SK-N-SH (cell line): ENCODE results near the gene RPF1. TPM values are rescaled to one million over a fixed set of nuclear protein-coding genes. Genes with fewer than 3 reads are reported as not detected.

Source experiments
- CTCF ChIA-PET: fragments of 300-600, 350-600 bp; formaldehyde crosslinking; extraction: SDS; loops from one replicate; lab custom pipeline; 2021; lab: Yijun Ruan, JAX
- POLR2A ChIA-PET: fragments of 350-600 bp; sonication (Branson Sonifier 250); formaldehyde crosslinking; extraction: SDS; loops from one replicate; lab custom pipeline; 2020; ENCODE audit warnings: antibody characterized with exemption, inconsistent platforms; lab: Yijun Ruan, JAX
- DNase-seq: peaks from one replicate; pipeline ENCODE4 v3.0.0; 2012
- H2AFZ ChIP-seq: fragments of 200-600 bp; sonication (generic); 2 replicates; pipeline ENCODE4 v1.8.1; 2016; ENCODE audit warnings: antibody characterized with exemption, mild to moderate bottlenecking, low read depth
- H3F3A ChIP-seq: fragments of 200-600 bp; sonication (generic); replicated peaks from 2 replicates; pipeline ENCODE3; 2016; ENCODE audit warnings: antibody characterized with exemption, mild to moderate bottlenecking; ENCODE audit not compliant: insufficient read depth
- H3K27ac ChIP-seq, 2 experiments: fragments of 200-500 bp in 1 of 2; fragments of 200-600 bp in 1 of 2; sonication (Bioruptor generic) in 1 of 2; sonication (generic), shearing (Covaris generic) in 1 of 2; 2 replicates each; pipeline versions ENCODE4 v1.5.1 to v1.6.1; 2014 to 2016; ENCODE audit warnings: low read depth in 2 of 2, inconsistent platforms in 1 of 2, low read length in 1 of 2, mild to moderate bottlenecking in 1 of 2, mixed read lengths in 1 of 2
- H3K27me3 ChIP-seq: fragments of 200-600 bp; sonication (generic), shearing (Covaris generic); 2 replicates; pipeline ENCODE4 v1.6.1; 2016; ENCODE audit warnings: mixed run types; ENCODE audit not compliant: insufficient read depth
- H3K36me3 ChIP-seq, 2 experiments: fragments of 200-500 bp in 1 of 2; fragments of 200-600 bp in 1 of 2; sonication (Bioruptor generic) in 1 of 2; sonication (generic) in 1 of 2; replicated peaks in 1 of 2; 2 replicates each; pipeline versions ENCODE3 to v1.5.1; 2014 to 2016; ENCODE audit warnings: low read length in 1 of 2, mild to moderate bottlenecking in 1 of 2; ENCODE audit not compliant: insufficient read depth in 2 of 2, control insufficient read depth in 1 of 2
- H3K4me1 ChIP-seq, 2 experiments: fragments of 200-500 bp in 1 of 2; fragments of 200-600 bp in 1 of 2; sonication (Bioruptor generic) in 1 of 2; sonication (generic), shearing (Covaris generic) in 1 of 2; 2 replicates each; pipeline versions ENCODE4 v1.5.1 to v1.6.1; 2014 to 2016; ENCODE audit warnings: low read depth in 1 of 2, low read length in 1 of 2, mixed run types in 1 of 2; ENCODE audit not compliant: insufficient read depth in 2 of 2, control insufficient read depth in 1 of 2
- H3K4me2 ChIP-seq: fragments of 200-600 bp; sonication (generic), shearing (Covaris generic); 2 replicates; pipeline ENCODE4 v1.6.1; 2017; ENCODE audit warnings: mixed run types
- H3K4me3 ChIP-seq, 2 experiments: fragments of 200-500 bp in 1 of 2; fragments of 200-600 bp in 1 of 2; sonication (Bioruptor generic) in 1 of 2; sonication (generic), shearing (Covaris generic) in 1 of 2; 2 replicates each; pipeline versions ENCODE4 v1.5.1 to v1.8.1; 2014 to 2016; ENCODE audit warnings: low read depth in 2 of 2, inconsistent platforms in 1 of 2, low read length in 1 of 2, mild to moderate bottlenecking in 1 of 2, mixed read lengths in 1 of 2, moderate library complexity in 1 of 2
- H3K79me2 ChIP-seq: fragments of 200-600 bp; sonication (generic); 2 replicates; pipeline ENCODE4 v1.8.1; 2017; ENCODE audit warnings: mild to moderate bottlenecking; ENCODE audit not compliant: insufficient read depth
- H3K9ac ChIP-seq: fragments of 200-600 bp; sonication (generic); 2 replicates; pipeline ENCODE4 v1.6.1; 2017; ENCODE audit warnings: mixed run types
- H3K9me2 ChIP-seq: fragments of 200-600 bp; sonication (generic); 2 replicates; pipeline ENCODE4 v1.6.1; 2017; ENCODE audit warnings: mixed run types
- H3K9me3 ChIP-seq: fragments of 200-600 bp; sonication (generic); 2 replicates; pipeline ENCODE4 v1.6.1; 2017; ENCODE audit warnings: mixed run types, mild to moderate bottlenecking, moderate library complexity
- H4K20me1 ChIP-seq: fragments of 200-600 bp; sonication (generic); 2 replicates; pipeline ENCODE4 v1.6.1; 2017; ENCODE audit warnings: mild to moderate bottlenecking, mixed run types; ENCODE audit not compliant: insufficient read depth
- RAD21 ChIP-seq: IDR thresholded peaks from 2 replicates; pipeline ENCODE4 v1.6.1; 2012; ENCODE audit warnings: mild to moderate bottlenecking, low read length
- RCOR1 ChIP-seq: fragments of 150-350 bp; IDR thresholded peaks from 2 replicates; pipeline ENCODE4 v1.6.1; 2017; ENCODE audit warnings: antibody characterized with exemption, low read length
- SMC3 ChIP-seq: IDR thresholded peaks from 2 replicates; pipeline ENCODE4 v1.6.1; 2012; ENCODE audit warnings: low read depth, low read length, improper control_type of control experiment
- TCF12 ChIP-seq: IDR thresholded peaks from 2 replicates; pipeline ENCODE4 v1.4.0; 2012
- TEAD4 ChIP-seq: IDR thresholded peaks from 2 replicates; pipeline ENCODE4 v1.4.0; 2012; ENCODE audit warnings: mild to moderate bottlenecking, borderline replicate concordance; ENCODE audit not compliant: insufficient read depth
- WGBS: methylation state at CpG from one replicate; pipeline ENCODE4 v1.1.6; 2017; ENCODE audit warnings: low lambda C conversion rate; 5-methylcytosine and 5-hydroxymethylcytosine counted together
- polyA plus RNA-seq, 3 experiments: library from polyadenylated mRNA; depleted of rRNA; stranded (reverse); fragments of >200 nt; gene quantifications; 2 replicates each; pipeline ENCODE4 v1.2.3, GENCODE V29; 2012

The RPF1 gene
- polyA plus RNA-seq, 1 of the 3 experiments (the other 2 are of a cell fraction), result 22.6 TPM

GRCh38 chr1:84541679-84542078, 62.6 kb downstream of the RPF1 start:
- WGBS, result 92% methylated on average over 4 of the region's 4 CpGs
- H3K27ac ChIP-seq, result no peak overlapping the region
- H3K9me2 ChIP-seq, result no peaks in the 10 kb centered on the region
- H2AFZ ChIP-seq, result no peak overlapping the region
- no peak overlapping the region; a peak in 1 of 4 replicates for H3K4me3 ChIP-seq
- H3K36me3 ChIP-seq, result peaks cover 2 to 19% of the 10 kb centered on the region in 2 experiments
- peak; percentile 18 for DNase-seq
- H4K20me1 ChIP-seq, result no peaks in the 10 kb centered on the region
- CTCF ChIA-PET, result interaction anchor here (1.7 kb wide), 2 partner anchors 22 to 100 kb away, joined by 3 to 4 read pairs; no protein-coding TSS in a partner anchor
- H3K9ac ChIP-seq, result no peak overlapping the region
- POLR2A ChIA-PET, result no interaction called here
- no peaks in the 10 kb centered on the region; a peak in 1 of 4 replicates for H3K4me1 ChIP-seq
- TF ChIP-seq TEAD4, result no peak
- peak; percentile 17; the same call in 1 of the 2 replicates for TF ChIP-seq SMC3
- TF ChIP-seq TCF12, result no peak
- TF ChIP-seq RAD21, result peak; percentile 66
- TF ChIP-seq RCOR1, result no peak
- TF ChIP-seq, all 33 proteins: peak for 2
- Histone ChIP-seq H3K4me2 (no peak overlapping the region), H3K79me2 (no peaks in the 10 kb centered on the region), H3F3A (peaks cover 14% of the 10 kb centered on the region), H3K9me3 (no peaks in the 10 kb centered on the region), H3K27me3 (no peaks in the 10 kb centered on the region)

Other genes starting within 250 kb of the RPF1 start
- 1.3 and 1.9 TPM in 2 replicates for gene SAMD13, start 177.6 kb upstream of the RPF1 start, polyA plus RNA-seq (2012; rRNA removed)
- 0.03 TPM in 1 of 2 replicates, not detected in the other for gene DNASE2B, start 80.8 kb upstream of the RPF1 start, polyA plus RNA-seq (2012; rRNA removed)
- 1.2 and 1.6 TPM in 2 replicates for gene SPATA1, start 27.1 kb downstream of the RPF1 start, polyA plus RNA-seq (2012; rRNA removed)
- 67.0 and 104 TPM in 2 replicates for gene GNG5, start 27.3 kb downstream of the RPF1 start, polyA plus RNA-seq (2012; rRNA removed)
- gene CTBS, start 95.2 kb downstream of the RPF1 start, polyA plus RNA-seq (2012; rRNA removed), result 16.6 and 23.4 TPM in 2 replicates
- 7.7 and 10.9 TPM in 2 replicates for gene SSX2IP, start 211.2 kb downstream of the RPF1 start, polyA plus RNA-seq (2012; rRNA removed)